GM18951 (cell line): ENCODE data around the gene SLK.

Experiments
- POLR2A ChIP-seq: IDR thresholded peaks from 4 replicates; pipeline ENCODE4 v1.6.1; 2011; ENCODE audit warnings: mild to moderate bottlenecking; ENCODE audit not compliant: insufficient read length, insufficient read depth; ENCODE audit errors: extremely low read depth
- in situ Hi-C: fragments of 300-500 bp; cut with MboI; formaldehyde crosslinking; loops from one replicate; pipeline ENCODE4 v1.12.0; 2022; ENCODE audit warnings: low sequenced_read_pairs, mixed read lengths, inconsistent platforms; ENCODE audit not compliant: unreplicated experiment

Gene SLK

DNA sequence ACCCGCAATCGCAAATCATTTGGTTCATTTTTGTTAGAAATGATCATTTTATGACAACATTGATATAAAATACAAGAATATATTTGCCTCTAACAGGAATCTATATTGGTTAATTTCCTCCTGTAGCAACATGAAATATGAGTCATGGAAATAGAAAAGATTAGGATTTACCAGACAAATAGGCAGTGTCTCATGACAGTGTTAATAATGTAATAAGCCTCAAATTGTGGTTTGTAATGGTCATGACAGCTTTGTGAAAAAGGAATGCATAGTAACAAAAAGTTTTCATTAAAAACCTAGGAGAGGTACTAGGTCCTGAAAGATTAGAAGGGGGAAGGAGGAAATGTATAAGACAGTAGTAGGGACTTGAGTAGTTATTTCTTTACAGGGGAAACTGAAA lies 7.9 kb upstream of the SLK start:
- in situ Hi-C loops = no loop called here
- no peak for TF ChIP-seq POLR2A

DNA sequence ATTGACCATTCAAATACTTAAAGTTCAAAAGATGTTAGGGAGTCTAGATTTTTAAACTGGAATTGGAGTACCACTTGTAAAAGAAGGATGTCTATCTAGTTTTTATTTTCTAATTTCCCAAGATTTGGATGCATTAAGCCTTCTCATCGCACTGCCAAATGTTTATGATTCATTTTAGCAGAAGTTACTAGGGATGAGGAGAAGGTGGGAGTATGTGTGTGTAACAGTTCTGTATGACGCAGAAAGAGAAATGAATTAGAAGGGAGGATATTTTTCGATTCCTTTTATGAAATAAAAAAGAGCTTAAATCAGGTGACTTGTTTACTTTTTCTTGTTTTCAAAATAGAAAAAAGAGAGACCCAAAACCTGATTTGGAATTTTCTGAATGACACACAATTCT lies 6.8 kb upstream of the SLK start:
- no peak for TF ChIP-seq POLR2A
- in situ Hi-C loops = no loop called here

DNA sequence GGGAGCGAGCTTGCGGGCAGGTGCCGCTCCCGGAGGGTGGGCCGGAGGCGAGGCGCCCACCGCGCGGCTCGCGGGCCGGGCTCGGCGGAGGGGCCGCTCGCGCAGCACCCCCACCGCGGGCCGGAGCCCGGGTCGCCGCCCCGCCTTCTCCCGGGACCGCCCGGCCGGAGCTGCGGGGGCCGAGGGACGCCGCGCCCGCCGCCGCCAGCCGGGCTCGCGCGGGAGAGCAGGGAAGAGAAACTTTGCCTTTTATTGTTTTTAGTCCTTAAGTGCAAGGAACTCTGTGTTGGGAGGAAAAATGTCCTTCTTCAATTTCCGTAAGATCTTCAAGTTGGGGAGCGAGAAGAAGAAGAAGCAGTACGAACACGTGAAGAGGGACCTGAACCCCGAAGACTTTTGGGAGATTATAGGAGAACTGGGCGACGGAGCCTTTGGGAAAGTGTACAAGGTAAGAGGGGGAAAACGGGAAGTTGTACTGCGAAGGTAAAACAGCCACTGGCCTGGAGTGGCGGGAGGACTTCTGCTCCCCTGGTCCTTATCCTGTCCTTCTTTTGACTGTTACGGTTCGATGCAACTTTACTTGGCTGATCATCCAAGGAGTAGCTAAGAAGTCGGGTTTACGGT lies 620 bp downstream of the SLK start:
- in situ Hi-C loops = no loop called here
- TF ChIP-seq POLR2A = no peak

DNA sequence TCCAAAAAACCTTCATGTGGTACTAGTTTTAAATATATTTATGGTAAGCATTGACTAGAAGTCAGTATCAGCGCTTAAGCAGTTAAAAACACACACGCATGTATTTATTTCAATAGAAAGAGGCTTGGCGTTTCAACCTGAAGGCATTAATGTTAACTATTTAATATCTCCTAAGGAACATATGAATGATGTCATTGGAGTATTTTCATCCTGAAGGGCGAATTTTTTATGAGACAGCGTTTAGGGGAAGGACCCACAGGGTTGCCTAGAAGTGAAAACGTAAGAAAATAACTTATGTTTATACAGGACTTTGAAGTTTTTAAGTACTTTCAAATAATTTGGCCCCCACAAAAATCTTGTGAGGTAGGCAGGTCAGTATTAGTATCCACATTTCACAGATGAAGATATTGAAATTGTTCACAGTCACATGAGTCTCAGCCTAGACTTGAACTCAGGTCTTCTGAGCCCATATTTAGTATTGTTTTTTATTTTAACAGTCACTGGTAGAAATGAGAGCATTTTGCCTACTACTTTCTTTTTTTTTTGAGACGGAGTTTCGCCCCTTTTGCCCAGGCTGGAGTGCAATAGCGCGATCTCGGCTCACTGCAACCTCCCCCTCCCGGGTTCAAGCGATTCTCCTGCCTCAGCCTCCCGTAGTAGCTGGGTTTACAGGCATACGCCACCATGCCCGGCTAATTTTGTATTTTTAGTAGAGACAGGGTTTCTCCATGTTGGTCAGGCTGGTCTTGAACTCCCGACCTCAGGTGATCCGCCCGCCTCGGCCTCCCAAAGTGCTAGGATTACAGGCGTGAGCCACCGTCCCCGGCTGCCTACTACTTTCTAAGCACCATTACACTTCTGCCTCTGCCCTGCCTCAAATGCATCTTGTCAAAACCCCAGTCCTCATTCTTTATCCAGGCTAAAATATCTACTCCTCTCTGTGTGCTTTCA lies 1.8 kb downstream of the SLK start:
- in situ Hi-C loops = no loop called here
- TF ChIP-seq POLR2A = no peak

DNA sequence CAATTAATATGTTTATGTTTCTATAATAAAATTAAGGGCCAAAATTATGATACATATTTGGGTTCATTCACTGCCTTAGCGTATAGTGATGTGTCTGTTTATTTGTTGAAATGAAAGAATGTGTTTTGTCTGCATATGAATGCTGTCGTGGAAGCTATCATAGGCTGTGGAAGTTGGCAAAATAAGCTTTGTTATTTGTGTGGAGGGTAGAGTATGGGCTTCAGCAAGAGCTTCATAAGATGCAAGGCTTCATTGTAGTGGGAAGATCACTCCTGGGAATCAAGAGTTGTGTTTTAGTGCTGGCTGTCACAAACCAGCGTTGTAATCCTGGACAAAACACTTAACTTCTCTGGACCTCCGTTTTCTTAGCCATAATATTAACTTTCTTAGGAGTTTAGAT lies 2.5 kb downstream of the SLK start:
- in situ Hi-C loops = no loop called here
- no peak for TF ChIP-seq POLR2A

DNA sequence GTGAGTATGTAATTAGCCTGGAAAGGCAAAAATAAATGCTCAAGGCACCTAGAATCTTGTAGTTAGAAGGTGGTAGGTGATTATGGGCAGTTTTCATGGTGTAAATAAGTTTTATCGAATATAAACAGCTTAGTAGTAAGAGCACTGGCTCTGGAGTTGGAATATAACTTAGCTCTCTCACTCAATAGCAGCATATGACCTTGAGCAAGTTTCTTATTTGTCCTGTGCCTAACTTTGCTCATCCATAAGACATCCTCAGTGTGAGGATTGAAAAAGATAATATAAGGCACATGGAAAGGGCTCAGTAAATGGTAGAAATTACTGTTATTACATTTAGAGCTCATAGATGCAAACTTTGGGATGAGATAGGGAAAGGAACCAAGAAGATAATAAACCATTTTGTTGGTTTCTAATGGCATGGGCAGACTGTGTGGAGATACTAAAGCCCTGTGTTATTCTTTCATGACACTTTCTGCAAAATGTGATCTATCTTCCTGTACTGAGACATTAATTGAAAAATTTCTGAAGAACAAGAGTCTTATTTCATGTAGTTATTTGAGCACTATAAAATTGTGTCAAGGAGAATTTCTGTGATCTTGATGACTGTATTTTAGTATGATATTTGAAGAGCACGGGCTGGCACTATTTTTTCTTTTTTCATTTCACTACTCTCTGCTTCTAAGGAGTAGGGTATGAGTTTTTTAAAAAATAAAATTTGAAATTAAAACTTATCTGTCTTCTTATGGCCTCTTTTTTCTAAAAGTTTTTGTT lies 3.1 kb downstream of the SLK start:
- in situ Hi-C loops = no loop called here
- TF ChIP-seq POLR2A = no peak

DNA sequence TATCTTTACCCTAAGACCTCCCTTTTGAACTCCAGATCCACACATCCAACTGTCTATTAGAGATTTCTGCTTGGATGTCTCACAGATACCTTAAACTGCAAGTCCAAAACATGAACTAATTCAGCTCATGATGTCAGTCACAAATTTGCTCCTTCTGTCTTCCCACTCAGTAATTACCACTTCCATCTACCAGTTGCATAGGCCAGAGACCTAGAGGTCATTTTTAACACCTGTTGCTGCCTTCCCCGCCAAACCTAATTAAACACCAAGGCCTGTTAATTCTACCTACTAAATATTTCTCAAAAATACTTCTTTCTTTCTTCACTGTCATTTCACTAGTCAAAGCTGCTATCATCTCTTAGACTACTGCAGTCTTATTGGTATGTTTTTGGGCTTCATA lies 8.2 kb downstream of the SLK start:
- TF ChIP-seq POLR2A = no peak

DNA sequence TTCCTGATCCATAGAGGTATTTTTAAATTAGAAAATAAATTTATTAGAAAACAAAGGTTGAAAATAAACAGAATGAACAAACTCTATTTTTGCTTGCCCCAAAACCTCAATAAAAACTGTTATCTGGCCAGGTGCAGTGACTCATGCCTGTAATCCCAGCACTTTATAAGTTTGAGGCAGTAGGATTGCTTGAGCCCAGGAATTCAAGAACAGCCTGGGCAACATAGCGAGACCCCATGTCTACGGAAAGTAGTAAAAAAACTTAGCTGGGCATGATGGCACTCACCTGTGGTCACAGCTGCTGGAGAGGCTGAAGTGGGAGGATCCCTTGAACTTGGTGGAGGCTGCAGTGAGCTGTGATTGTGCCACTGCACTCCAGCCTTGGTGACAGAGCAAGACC lies 10.3 kb downstream of the SLK start:
- in situ Hi-C loops = no loop called here
- TF ChIP-seq POLR2A = no peak

More for the DNA sequence above, 8.2 kb downstream of the SLK start:
- in situ Hi-C loops = no loop called here

DNA sequence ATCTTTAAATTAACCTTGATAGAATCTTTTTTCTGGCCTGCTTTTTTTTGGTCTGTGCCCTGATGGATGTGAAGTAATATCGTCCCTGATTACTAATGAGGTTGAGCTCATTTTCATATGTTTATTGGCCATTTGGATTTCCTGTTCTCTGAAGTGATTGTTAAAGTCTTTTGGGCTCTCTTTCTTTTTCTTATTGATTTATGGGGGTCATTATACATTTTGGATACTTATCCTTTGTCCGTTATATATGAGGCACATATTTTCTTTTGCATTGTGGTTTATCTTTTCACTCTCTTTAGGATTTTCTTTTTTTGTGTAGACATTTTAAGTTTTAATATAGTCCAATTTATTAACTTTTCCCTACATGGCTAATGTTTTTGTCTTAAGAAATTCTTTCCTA lies 12.6 kb downstream of the SLK start:
- no peak for TF ChIP-seq POLR2A
- in situ Hi-C loops = no loop called here

DNA sequence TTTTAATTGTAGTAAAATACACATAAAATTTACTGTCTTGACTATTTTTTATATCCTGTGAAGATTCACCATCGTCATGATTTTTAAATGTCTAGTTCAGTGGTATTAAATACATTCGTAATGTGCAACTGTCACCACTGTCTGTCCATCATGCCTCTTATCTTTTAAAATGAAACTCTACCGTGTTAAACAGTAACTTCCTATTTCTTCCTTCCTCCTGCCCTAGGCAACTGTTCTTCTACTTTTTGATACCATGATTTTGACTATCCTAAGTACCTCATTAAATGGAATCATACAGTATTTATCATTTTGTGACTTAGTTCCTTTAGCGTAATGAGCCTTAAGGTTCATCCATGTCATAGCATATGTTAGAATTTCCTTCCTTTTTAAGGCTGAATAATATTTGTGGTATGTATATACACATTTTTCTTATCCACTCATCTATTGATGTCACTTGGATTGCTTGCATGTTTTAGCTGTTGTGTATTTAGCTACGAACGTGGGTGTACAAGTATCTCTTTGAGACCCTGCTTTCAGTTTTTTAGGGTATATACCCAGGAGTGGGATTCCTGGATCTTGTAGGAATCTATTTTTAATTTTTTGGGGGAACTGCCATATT lies 13.5 kb downstream of the SLK start:
- no peak for TF ChIP-seq POLR2A
- in situ Hi-C loops = no loop called here

DNA sequence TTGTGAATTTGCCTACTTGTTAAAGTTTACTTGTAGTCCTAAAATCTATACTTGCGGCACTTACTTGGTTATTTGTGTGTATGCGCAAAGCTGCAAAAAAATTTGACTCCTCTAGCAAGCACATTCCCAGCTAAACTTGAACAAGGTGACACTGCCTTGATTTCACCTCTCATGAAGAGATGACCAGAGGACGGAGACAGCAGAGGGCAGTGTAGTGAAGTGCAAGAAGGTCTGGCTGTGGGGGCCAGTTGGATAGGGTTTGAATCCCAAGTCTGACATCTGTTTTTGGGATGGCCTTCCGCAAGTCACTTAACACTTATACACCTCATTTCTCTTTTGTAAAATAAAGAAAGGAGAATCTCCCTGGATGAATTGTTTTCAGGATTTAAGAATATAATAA lies 15.7 kb downstream of the SLK start:
- TF ChIP-seq POLR2A = no peak
- in situ Hi-C loops = no loop called here

DNA sequence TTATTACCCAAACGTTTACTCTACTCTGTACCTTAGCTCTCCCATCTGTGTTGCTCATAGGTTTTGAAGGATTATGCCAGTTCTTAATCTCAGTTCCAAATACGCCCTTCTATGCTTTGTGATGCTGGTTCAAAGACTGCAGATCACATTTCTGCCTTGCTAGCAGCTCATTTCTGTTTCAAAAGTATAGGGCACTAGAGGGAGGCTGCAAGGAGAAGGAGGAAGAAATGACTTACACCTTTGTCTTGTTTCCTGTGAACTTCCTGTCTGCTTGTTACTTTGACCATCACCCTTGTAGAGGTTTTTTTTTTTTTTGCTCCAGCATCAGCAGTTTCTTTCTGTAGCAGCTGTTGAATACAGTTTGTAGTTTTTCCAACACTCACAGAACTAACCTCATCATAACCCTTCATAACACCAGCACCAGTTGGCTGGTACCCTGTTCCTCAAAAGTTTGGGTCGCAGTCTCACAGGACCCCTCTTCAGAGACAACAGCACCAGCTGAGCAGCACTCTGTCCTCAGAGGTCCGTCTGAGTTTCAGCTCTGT lies 16.5 kb downstream of the SLK start:
- no peak for TF ChIP-seq POLR2A
- in situ Hi-C loops = no loop called here

DNA sequence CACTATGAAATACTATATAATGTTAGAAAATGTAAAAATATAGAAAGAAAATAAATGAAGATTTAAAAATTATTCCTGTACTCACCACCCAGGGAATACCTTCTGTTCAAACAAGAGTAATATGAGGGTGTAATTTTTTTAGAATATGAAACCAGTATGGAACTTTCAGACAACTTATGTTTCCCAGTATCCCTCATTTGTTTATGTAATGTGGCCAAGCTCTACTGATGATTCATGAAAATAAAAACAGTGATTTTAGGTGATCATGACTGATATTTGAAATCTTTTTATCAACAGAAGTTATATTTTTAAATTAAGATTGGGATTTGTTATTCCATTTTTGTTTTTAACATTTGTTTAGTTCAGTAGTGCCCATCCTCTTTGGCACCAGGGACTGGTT lies 18.8 kb downstream of the SLK start:
- in situ Hi-C loops = no loop called here

More for the DNA sequence above, 18.8 kb downstream of the SLK start:
- no peak for TF ChIP-seq POLR2A
